Activated CD4-positive, alpha-beta T cell treated with anti-CD3 and anti-CD28 coated beads, Interleukin-2, Interleukin-4, amounts not matched to agents 100 ng/mL and 50 ng/mL, durations not matched to agents 16 hours and 8 hours (primary cell): ENCODE measurements around the gene AP5S1.
"Not testable (repeated sequence)": the region's sequence is repeated elsewhere in the genome, so short reads cannot be mapped to it uniquely, and the experiment has no call there.

Experiments
- DNase-seq: peaks from one replicate; pipeline ENCODE4 v3.0.0-alpha.2; 2020; ENCODE audit warnings: low spot score

AP5S1 gene, protein sequence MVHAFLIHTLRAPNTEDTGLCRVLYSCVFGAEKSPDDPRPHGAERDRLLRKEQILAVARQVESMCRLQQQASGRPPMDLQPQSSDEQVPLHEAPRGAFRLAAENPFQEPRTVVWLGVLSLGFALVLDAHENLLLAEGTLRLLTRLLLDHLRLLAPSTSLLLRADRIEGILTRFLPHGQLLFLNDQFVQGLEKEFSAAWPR

DNA sequence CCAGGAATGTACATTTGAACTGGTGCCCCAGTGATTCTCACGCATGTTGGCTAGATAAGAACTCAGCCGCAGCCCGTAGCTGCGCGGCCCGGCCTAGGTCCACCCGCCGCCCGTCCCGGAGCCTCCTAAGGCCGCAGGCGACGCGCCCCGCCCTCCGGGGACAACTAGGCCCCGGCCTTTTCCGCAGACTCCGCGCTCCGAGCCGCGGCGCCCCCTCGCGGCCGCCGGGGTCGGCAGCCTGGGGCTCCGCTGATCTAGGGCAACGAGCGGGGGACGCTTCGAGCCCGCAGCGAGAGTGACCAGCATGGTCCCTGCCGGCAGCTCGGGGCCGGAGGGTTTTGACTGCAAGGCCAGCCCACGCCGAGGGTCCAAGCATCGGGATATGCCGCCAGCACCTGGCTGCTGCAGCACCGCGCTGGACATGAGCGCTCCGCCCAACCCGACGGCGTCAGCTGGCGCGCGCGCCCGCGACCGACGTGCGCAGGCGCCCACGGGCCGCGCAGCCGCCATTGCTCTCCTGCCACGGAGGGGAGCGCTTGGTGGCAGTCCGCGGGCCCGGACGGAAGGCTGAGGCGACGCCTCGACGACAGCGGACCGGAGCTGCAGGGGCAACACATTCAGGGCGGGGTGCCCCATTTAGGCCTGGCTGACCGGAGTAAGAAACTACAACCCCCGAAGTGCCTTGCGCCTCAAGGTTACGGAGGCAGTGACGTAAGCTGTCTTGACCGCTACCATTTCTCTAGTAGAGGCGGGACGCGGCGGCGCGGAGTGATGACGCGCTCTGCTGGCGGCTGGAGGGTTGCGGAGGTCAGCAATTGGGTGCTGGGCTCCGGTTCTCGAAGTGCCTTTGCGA is at the start of gene AP5S1:
AP5S1 (plus strand) TSS at position 500 of the 853 bp plus-strand sequence. CDS start 1,571 bp downstream, outside the sequence.
- DNase-seq: peak; percentile 97

DNA sequence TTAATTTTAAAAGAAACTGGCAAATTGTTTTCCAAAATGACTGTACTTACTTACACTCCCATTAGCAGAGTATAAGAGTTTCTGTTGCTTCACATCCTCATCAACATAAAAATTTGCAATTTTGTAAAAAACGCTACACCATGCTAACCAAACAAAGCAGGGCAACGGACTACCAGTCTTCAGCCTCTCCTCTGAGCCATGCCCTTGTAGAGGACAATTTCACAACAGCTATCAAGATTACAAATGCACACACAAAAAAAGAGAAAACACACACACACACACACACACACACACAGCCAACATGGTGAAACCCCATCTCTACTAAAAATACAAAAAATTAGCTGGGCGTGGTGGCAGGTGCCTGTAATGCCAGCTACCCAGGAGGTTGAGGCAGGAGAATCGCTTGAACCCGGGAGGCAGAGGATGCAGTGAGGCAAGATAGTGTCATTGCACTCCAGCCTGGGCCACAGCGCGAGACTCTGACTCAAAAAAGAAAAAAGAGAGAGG is 48.7 kb upstream of the AP5S1 start:
- DNase-seq: no peak

DNA sequence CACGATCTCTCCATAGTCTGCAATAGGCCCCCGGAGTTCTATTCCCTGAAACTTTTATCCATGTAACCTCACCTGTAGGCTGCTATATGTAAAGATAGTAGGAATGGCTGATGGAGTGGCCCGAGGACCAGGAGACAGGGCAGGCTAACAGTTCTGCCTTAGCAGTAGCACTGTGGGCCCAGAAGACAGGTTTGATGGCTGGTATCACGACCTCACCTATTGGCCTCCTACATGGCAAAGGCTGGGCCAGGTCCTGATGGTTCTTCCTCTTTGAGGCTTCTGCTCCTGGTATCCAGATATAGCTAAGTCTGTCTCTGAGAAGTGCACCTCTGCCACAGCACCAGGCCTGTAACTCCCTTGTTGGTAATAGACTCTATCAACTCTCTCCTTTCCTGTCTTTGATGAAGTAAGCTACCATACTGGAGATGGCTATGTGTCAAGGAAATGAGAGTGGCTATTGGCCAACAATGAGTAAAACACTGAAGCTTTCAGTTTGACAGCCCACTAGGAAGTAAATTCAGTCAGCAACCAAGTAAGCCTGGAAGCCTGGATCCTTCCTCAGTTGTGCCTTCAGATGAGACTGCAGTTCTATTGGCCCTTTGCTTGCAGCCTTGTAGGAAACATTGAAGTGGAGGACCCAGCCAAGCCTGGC is 44.8 kb upstream of the AP5S1 start:
- DNase-seq: no peak

DNA sequence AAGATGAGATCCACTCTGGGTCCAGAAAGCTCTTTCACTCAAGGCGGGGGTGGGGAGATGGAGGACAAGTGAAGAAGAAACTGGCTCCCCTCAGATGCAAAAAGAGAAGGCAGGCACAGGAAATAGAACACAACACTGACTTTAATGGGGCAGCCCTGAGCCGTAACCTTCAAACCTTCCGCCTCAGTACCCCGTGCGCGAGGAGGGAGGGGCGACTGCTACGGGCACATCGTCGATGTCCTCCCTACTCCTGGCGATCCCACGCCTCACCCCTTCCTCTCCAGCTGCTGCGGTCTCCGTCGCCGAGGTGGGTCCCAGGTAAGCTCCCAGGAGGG is 43.0 kb upstream of the AP5S1 start:
- no peak for DNase-seq

DNA sequence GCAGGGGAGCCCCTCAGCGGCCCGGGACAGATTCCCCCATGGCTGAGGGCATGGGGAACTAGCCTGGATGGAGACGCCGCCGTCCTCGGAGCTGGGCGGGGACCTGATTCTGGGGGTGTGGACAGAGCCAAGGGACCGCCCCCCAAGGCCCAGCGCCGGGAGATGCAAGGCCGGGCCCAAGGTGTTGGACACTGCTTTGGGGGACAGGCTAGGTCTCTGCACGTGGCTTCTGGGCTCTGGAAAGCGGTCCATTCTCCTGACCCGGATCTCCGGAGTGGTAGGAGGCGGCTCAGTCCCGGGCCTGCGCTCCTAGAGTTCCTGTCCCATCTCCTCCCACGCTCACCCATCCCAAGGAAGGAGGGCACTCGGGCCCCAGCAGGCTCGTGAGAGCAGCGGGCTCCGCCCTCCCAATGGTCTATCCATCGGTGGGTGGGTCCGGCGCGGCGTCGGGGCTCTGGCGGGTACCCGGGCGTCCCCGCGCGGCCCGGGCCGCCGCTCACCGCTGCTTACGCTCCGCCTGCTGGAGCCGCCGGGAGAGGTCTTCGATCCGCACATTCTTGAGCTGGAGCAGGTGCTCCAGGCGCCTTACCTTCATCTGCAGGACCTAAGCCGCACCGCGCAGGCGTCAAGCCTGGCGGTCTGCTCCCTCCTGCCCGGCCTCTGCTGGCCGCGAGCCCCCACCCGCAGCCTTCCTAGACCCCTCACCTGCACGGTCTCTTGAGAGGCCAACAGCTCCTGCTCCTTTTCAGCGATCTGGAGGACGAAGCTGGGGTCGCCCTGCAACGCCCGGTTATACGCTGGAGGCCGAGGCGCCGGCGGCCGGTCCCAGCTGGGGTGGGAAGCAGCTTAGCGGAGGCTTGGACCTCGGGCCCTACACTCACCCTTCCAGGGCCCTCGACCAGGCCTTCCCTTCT is 42.4 kb upstream of the AP5S1 start:
- no peak for DNase-seq

DNA sequence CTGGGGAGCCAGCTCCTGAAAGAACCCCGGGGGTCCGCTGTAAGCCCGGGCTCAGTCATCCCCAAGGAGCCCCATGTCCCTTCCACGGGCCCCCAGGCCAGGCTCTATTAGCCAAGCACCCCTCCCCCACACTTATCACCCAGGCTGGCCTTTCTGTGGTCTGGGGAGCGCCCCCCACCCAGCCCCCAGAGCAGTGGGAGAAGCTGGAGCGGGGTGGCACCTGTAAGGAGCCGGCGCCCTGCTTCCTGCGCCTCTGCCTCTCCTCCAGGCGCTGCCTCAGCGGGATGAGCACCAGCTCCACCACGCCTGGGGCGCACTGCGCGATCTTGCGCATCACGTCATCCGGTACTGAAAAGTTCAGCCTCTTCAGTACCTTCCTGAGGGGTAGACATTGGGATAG is 41.4 kb upstream of the AP5S1 start:
- DNase-seq: no peak

DNA sequence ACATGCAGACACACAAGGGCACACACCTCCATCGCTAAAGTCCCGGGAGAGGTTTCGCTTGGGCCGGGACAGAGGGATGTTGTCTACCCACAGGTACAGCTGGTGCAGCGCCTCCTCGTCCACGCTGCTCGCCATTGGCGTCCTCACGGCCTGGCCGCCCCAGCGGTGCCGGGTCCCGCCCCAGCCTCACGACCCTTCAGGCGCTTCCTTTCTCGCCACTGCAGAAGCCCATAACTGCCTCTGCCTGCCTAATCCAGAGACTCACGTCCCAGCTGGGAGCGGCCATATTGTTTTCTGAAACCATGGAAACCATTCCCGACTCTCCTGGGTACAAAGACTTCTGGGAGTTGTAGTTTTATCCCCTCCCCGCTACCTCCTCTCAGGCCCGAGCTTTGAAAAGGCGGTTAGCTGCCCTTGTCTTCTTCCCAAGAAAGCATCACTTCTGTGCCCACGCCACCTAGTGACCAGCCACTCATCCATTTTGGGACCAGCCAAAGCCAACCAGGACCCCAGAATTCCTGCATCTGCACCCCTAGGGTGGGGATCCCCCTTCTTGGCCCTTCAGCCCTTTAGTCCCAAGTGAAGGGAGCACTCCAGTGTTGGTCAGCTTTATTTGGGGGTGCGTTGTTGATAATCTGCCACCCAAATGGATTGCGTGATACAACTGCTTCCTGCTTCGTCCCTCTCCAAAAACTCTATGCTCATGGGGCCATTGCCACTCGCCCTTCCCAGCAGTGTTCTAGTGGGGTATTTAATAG is 39.0 kb upstream of the AP5S1 start, which contains the start of gene SPEF1:
SPEF1 (minus strand) TSS at position 296 of the 758 bp plus-strand sequence; CDS start at position 135, 161 bp downstream.
- DNase-seq: peak; percentile 71

DNA sequence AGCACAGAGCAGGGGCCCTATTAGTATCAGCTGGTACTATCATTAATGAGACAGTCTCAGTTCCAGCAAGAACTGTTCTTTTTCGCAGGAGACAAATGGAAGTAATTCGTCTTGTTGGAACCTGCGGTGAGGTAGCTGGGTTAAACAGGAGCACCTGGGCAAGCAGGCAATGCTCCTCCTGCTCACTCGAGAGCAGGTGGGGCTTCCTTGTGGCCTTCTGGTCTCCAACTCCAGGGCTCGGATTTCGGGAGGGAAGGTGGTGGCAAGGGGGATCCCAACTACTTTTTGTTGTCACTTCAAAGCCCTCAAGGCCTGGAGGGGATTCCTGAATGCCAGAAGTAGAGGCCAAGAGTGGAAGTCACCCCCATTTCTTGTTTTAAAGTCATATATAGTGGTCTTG is 37.8 kb upstream of the AP5S1 start:
- DNase-seq: no peak

DNA sequence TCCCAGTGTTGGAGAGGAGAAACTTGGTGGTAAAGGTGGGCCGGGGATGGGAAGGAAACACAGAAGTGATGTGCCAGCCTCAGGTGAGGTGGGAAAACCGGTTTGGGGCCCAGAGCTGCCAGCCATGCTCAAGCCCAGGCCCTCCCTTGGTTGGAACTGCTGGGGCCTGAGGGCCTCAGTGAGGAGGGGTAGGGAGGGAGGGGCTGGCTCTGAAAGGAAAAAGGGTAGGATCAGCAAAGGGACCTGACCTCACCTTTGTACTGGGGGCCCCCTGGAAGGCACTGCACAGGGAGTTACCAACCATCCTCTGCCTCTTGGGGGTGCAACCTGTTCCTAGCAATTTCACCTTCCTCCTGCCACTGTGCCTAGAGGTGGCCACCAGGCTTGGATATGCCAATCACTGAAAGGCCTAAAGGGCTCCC is 37.3 kb upstream of the AP5S1 start:
- DNase-seq: no peak

DNA sequence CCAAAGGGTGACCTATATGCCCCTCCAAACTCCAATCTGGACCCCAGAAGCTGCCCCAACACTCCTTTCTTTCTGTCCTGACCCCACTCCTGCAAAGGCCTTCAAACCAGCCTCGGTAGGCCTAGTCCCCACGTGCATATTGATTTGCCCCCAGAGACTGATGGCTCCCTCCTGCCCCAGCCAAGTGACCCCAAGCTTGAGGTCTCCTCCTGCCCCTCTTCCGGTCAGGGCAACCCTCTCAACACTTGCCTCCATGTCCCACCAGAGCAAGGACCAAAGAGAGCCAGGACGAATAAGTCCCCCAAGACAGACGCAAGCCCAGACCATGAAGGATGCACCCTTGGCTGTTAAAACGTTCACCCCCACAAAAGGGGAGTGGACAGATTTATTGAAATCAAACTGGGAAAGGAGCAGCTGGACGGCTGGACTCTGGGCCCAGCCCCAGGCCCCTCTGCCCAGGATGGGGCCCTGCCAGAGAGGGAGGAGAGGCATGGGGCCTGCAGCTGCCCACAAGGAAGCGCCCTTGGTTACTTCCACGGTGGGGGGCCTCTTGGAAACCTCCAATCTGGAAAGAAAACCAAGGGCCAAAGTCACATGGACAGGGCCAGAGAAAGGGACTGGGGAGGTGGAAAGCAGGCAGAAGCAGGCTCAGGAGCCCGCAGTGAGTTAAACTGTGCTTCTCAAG is 36.7 kb upstream of the AP5S1 start:
- DNase-seq: no peak

DNA sequence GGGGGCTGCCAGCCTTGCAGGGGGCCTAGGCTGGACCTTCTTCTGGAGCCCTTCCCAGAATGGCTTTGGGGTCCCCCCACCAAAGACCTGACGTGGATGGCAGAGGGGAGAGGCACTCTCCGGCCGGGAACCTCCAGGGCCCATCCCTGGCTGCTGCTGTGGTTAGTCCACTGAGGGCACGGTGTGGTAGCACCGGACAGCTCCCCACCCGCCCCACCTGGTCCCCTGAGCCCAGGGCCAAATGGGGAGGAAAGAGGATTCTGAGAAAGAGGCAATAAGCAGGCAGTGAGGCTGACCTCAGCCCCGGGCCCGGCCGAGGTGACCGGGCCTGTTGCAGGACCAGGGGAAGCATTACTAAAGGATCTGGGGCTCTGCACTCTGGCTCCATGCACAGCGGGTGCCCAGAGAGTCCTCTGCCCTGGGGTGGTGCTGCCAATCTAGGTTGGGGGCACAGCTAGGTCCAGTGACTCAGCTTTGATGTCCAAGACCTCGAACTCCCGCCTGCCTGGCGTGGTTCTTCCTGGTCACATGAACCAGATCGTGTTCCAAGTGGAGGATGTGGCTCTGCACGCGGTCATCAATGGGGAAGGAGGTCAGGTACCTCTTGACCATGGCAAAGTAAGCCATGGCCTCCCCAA is 36.0 kb upstream of the AP5S1 start:
- DNase-seq: no peak

DNA sequence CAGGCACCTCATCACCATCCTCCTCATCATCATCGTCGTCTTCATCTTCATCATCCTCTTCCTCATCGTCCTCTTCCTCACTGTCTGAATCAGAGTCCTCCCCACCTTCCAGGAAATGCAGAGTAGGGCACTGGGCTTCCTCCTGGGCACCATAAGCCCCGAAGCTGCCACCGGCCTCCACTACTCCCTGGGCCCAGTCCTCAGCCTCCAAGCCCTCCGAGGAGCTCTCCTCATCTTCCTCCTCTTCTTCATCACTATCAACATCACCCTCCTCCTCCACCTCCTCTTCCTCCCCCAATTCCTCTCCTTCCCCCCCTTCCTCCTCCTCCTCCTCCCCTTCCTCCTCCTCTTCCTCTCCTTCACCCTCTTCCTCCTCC is 35.5 kb upstream of the AP5S1 start:
- DNase-seq: no peak

DNA sequence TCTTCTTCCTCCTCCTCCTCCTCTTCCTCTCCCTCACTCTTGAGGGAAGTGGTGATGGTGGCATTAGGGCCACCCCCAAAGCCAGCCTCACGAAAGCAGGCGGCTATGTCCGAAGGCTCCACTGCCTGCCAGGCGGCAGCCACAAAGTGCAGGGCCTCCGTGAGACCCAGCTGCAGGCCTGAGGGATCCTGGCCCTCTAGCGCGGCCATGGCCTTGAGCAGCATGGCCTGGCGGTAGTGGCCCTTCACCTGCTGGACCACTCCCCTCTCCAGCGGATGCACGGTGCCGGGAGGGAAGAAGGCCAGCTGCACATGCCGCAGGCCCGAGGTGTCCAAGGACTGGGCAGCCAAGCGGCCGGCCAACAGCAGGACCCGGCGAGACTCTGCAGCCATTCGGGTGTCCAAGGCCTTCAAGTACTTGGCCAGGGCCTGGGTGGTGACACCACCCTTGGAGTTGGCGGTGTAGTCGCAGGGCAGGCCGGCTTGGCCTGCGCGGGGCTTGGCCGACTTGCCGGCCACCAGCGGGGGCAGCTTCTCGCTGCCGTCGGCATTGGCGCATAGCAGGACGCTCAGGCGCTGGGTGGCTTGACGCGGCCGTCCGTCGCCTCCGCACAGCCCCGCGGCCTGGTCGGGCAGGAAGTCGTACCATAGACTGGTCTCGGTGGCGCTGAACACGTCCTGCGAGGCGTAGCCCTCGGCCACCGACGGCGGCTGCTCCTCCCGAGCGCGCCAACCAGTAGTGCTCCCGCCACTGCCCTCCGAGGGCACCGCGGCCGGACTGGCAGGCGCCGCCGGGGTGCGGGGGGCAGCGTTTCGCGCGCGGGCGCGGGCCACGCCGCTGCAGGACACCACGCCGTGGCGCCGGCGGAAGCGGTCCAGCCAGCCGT is 34.9 kb upstream of the AP5S1 start:
- no peak for DNase-seq

DNA sequence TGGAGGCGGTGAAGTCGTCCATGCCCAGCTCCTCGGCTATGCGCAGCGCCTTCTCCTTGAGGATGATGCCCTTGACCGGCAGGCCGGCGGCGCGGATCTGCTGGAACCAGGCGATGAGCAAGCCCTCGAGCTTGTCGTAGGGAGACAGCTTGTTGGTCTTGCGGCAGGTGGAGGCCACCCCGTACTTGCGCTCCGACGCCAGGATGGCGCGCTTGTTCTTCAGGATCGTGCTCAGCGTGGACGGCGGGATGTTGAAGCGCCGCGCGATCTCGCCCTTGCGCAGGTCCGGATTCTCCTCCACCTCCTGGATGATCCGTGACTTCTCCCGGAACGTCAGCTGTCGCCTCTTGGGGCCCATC is 34.2 kb upstream of the AP5S1 start:
- peak; percentile 41 for DNase-seq

DNA sequence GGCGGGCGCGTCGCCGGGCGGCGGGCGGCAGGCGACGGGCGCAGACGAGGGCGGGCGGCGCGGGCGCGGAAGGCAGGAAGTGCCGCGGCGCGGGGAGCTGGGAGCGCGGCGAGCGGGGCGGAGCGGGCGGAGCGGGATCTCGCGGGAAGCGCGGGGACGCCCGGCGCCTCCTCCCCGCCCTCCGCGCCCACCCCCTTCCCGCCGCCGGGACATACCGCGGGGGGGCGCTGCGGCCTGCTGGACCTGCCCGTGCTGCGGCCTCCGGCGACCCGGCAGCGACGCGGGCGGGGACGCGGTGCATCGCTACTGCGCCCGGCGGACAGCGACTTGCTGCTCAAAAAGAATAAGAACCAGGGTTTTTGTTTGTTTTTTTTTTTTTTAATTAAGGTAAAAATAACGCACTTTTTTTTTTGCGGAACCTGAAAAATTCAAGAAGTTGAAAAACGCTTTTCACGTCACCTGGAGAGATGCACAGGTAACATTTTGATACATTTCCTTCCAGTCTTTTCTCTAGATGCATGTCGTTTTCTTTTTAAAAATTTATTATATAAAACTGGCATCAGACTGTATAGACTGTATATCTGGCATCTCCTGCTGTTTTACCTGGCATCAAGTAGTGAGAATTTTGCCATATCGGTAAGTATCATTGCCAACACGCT is 33.6 kb upstream of the AP5S1 start, which contains the start of gene CENPB:
CENPB (minus strand) TSS at position 76 of the 659 bp plus-strand sequence. CDS start 257 bp downstream, outside the sequence.
- DNase-seq: peak; percentile 91

DNA sequence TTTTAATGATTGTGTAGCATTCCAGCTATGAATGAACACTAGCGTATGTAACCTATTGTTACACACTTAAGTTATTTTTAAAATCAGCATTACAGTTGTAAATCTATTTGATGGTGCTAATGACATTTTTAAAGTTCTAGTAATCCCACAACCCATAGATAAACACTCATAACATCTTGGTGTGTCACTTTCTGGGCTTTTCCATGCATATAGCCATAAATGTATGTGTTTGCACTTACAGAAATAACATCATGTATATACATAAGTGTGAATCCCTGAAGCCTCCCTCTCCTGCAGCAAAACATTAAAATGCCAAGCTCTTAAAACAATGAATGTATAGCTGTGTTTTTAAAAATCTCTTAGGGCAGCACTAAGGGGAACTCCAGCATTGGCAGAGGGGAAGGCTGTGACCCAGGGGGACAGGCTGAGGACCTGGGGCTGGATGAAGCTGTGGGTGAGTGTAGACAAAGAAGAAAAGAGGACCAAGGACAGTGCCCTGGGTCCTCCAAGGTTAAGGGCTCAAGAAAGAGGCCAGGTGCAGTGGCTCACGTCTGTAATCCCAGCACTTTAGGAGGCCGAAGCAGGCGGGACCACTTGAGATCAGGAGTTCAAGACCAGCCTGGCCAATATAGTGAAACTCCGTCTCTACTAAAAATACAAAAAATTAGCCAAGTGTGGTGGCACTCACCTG is 32.9 kb upstream of the AP5S1 start:
- DNase-seq: no peak

DNA sequence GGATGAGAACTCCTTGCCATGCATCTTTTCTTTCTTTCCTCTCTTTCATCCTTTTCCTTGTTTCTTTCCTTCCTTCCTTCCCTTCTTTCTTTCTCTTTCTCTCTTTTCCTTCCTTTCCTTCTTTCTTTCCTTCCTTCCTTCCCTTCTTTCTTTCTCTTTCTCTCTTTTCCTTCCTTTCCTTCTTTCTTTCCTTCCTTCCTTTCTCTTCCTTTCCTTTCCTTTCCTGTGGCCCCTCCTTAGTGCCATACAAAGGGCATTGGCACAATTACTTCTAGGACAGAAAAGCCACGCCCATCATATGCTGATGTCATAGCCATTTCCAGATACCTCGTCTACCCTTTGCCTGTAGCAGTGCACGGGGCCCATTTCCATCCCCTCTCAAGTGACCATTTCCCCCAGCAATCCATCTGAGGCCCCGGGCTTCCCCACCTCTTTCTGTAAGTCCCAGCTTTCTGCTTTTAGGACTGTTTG is 31.6 kb upstream of the AP5S1 start:
- DNase-seq: no peak

DNA sequence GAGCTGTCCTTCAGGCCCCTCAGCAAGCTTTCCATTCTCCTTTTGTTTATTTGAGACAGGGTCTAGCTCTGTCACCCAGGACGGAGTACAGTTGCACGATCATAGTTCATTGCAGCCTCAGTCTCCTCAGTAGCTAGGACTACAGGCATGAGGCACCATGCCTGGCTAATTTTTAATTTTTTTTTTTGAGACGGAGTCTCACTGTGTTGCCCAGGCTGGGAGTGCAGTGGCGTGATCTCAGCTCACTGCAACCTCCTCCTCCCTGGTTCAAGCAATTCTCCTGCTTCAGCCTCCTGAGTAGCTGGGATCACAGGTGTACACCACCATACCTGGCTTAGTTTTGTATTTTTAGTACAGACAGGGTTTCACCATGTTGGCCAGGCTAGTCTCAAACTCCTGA is 31.1 kb upstream of the AP5S1 start:
- not testable (repeated sequence) for DNase-seq
